ENCODE results near the gene NOSTRIN.

NOSTRIN gene

GRCh38 chr2:168814939-168815907, 12.8 kb downstream of the NOSTRIN start:
- DNase-seq = no peak
- intact Hi-C loops (cut with DNase I) = no loop called here

GRCh38 chr2:168816369-168816768, 13.9 kb downstream of the NOSTRIN start:
- no peak for DNase-seq
- intact Hi-C loops (cut with DNase I) = no loop called here

DNA sequence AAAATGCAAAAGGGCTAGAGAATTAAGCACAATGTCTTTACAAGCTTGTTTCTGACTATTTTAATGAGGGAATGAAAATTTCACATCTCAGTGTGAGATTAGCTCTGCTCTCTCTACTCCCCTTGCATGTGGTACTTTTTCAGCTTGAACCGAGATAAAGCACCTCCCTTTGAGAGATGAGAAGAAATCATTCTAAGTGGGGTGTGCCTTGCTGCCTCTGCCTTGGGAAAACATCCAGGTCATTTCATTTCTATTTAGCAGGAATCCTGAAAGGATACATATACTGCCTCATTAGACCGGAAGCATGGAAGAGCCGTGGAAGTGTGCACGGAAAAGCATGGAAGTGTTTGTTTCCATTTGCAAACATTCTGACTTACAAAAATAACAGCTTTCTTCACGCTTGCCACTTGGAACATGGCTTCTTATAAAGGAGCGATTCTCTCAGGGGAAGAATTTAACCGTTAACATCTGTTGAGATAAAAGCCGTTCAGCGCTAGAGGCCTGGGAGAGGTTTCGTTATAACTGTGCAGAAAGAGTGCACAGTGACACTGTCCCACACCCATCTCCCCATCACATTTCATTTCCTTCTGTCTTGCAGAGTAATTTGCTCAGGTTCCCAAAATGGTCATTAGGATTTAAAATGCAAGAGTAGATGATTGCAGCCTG, 16.7 kb downstream of the NOSTRIN start:
- DNase-seq = peak in 1 of 42 donors; percentile 1
- intact Hi-C loops (cut with DNase I) = no loop called here

DNA sequence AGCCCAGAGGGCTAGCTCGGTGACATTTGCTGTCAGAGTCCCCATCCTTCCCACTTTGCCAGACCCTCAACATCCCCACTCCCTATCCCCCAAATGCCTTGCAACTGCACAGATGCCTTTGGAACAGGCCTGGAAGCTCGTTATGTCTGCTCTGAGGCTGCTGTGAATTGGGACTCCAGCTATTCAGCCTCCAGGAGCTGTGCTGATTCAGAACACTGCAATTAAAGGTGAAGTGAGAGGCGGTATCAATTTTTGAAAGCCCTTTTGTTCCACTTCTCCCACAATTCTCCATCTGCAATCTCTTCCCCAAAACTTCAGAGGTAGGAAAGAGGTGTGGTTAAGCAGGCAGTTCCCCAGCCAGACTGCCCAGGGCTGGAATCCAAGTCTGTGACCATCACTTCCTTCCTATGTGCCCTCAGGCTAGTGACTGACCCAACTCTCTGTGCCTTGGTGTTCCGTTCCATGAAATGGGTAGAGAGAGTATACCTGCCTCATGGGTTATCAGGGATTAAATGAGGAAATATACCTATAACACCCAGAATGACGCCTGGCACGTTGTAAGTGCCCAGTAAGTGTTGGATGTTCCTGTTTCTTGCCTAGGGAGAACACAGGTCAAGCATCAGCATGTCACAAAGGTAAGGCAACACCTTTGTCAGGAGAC, 17.5 kb downstream of the NOSTRIN start:
- intact Hi-C loops (cut with DNase I) = no loop called here
- DNase-seq = peak in 34 of 42 donors; percentile 7 to 81 (median 32)

DNA sequence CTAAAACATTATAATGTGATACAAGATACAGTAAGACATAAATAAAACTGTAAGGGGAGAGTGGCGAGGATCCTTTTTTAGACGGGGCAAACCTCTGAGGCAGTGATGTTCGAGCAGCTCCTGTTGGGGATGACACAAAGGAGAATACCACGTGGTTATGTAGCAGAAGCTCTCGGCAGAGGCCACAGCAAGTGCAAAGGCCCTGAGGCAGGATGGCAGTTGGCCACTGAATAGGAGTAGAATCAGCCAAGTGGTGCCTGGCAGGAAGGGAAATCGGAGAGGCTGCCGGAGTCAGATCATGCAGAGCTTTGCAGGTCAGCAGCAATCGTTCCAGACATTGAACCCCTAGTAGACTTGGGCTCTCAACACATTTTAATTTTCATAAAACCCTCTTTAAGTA, 19.1 kb downstream of the NOSTRIN start:
- DNase-seq = no peak
- intact Hi-C loops (cut with DNase I) = no loop called here

DNA sequence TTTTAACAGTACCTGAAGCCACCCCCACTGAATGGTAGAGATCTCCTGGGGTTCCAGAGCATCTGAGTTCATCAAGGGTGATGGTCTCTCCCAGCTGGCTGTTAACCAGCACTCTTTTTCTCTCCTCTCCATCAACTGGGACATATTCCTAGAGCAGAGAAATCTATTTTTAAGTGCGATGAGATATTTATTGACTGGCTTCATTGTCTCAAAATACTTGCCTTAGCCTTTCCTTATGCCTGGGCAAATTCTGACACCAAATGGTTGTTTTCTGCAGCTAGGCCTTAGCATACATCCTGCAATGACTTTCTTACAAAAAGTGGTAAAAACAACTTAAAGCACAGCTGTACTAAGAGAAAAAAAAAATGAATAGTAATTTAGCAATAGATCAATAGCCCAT, 19.6 kb downstream of the NOSTRIN start:
- intact Hi-C loops (cut with DNase I) = no loop called here
- no peak for DNase-seq

DNA sequence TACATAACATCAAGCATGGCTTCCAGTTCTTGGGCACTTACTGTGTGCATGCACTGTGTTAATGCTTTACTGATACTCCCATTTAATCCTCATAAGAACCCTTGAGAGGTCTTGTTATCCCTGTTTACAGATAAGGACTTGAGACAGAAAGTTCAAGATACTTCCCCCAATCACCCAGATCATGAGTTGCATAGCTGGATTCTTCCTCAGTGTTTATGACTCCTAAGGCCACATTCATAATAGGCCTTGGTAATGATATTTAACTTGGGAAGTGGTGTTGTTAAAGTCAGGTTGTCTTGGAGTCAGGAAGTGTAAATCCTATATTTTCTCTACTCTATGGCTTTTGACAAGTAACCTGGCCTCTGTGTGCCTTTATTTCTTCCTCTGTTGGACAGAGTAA, 22.7 kb downstream of the NOSTRIN start:
- intact Hi-C loops (cut with DNase I) = no loop called here
- DNase-seq = no peak

GRCh38 chr2:168830958-168831357, 28.5 kb downstream of the NOSTRIN start:
- DNase-seq = no peak
- intact Hi-C loops (cut with DNase I) = no loop called here

DNA sequence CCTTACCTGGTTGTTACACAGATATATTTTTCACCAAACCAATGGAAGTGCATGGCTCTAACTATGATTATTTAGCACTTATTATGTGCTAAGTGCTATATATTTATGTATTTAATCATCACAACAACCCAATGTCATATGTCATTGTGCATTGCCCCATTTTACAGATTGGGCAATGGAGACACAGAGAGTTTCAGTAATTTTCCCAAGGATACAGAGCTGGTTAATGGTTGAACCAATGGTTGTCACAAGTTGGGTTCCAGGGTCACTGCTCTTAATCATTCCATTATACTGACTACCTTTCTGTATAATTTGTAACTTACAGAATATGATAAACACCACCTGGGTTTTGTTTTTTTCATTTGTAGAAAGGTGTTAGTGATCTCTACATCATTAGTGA, 29.2 kb downstream of the NOSTRIN start:
- DNase-seq = no peak
- intact Hi-C loops (cut with DNase I) = no loop called here

DNA sequence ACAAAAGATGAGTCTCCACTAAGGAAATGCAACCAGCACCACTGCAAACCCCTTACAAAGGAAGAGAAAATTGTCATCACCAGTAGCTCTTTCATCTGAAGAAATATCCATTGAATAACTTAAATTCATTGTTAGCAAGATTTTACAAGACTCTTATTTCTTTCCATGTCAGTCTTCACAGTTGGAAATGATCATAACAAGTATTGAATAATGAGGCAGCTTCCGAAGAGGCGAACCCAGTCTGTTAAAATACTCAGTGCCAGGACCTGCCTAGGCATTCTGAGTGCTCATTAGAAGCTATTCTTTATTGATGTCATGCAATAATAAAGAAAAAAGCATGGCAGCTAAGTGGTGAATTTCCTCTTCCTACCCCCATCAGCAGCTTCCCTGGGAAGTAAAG, 33.5 kb downstream of the NOSTRIN start:
- intact Hi-C loops (cut with DNase I) = no loop called here

GRCh38 chr2:168841445-168841844, 39.0 kb downstream of the NOSTRIN start:
- DNase-seq = no peak
- intact Hi-C loops (cut with DNase I) = no loop called here

More for the DNA sequence above, 33.5 kb downstream of the NOSTRIN start:
- no peak for DNase-seq

DNA sequence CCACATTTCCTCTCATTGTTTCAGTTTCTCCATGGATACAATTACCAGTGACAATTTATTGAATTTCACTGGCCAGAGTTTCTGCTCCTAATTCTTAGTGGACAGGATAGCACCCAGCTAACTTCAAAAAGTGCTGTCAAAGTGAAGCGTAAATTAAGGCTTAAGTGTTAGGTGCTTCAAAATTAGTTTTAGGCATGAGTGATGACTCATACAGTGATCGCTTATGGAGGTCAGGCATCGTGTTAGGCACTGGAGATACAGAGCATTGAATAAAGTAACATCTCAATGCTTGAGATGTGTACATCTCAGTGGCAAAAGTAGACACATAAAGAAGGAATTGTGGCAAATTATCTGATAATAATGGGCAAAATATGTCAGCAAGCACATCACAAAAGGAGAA, 40.8 kb downstream of the NOSTRIN start:
- DNase-seq = no peak
- intact Hi-C loops (cut with DNase I) = no loop called here

DNA sequence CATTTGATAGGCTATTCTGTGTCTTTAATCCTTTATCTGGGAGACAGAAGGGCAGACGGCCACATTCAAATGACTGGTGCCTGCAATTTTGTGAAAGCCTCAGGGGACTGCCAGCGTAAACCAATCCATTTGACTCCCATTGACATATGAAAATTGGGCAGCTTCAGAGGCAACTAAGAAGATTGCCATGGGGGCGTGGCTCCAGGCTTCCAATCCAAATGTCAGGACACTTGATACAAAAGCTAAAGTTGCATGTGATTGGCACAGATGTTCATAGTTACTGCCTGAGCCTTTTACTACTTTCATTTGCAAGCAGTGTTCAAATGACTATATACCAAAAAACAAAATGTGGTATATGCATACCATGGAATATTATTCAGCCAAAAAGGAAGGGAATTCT, 45.8 kb downstream of the NOSTRIN start:
- no peak for DNase-seq
- intact Hi-C loops (cut with DNase I) = no loop called here

DNA sequence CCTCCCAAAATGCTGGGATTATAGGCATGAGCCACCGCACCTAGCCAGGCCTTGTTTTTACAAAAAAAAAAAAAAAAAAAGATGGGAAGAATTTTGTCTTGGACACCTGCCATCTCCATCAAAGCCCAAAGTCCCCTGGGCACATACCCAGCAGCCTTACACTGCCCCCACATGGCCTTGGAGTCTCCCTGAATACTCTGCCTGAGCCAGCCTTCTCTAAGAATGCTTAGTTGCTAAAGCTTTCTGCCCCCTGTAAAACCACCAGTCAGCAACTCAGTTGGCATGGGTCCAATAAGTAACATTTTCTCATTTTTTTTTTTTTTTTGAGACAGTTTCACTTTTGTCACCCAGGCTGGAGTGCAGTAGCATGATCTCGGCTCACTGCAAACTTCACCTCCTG, 47.2 kb downstream of the NOSTRIN start:
- DNase-seq = peak in 3 of 42 donors; percentile 9 to 18 (median 10)
- intact Hi-C loops (cut with DNase I) = no loop called here

GRCh38 chr2:168850846-168851245, 48.4 kb downstream of the NOSTRIN start:
- intact Hi-C loops (cut with DNase I) = no loop called here
- DNase-seq = no peak

- DNase-seq = no peak
- intact Hi-C loops (cut with DNase I) = no loop called here
These were observed 49.4 kb downstream of the NOSTRIN start for GRCh38 chr2:168851674-168852320.

GRCh38 chr2:168852481-168852880, 50.0 kb downstream of the NOSTRIN start:
- no peak for DNase-seq
- intact Hi-C loops (cut with DNase I) = no loop called here

DNA sequence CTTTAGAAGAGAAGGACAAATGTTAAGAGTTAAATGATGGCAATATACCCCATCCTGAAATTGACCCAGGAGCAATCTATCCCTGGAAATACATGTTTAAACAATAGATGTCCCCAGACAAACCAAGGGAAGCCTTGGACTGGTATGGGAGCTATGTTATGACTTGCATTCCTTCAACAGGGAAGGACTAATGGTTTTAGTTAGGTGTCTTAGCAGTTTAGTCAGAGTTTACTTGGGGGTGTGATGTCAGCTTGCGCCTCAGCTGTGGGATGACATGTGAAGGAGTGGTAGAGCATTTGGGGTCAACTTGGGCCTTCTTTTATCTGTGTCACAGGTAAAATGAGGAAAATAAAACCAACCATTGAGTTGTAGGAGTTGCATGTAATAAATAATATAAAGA, 51.0 kb downstream of the NOSTRIN start:
- intact Hi-C loops (cut with DNase I) = no loop called here

GRCh38 chr2:168854651-168855050, 52.2 kb downstream of the NOSTRIN start:
- intact Hi-C loops (cut with DNase I) = no loop called here
- DNase-seq = no peak

More for the DNA sequence above, 51.0 kb downstream of the NOSTRIN start:
- DNase-seq = no peak
